HCT116 (cell line): ENCODE measurements around the gene YIPF1.

Source experiments
- ATF3 ChIP-seq: IDR thresholded peaks from 2 replicates; pipeline ENCODE4 v1.6.1; 2012
- CTCF ChIP-seq, 3 experiments: fragments of 200-600 bp in 1 of 3; sonication (generic) in 1 of 3; IDR thresholded peaks in 2 of 3; conservative IDR thresholded peaks in 1 of 3; 2 replicates each; pipeline ENCODE4 v1.5.1; 2012 to 2017; ENCODE audit warnings: low read depth in 2 of 3, low read length in 2 of 3, antibody characterized with exemption in 1 of 3, borderline replicate concordance in 1 of 3, control low read depth in 1 of 3, mild to moderate bottlenecking in 1 of 3, mixed read lengths in 1 of 3, mixed run types in 1 of 3, moderate library complexity in 1 of 3; ENCODE audit not compliant: insufficient read depth in 1 of 3

GRCh38 chr1:53842347-53842746 lies 47.2 kb downstream of the YIPF1 start:
- no peak for TF ChIP-seq ATF3
- TF ChIP-seq CTCF (IDR thresholded peaks at IDR 0.05 in 2 of 3, conservative IDR thresholded peaks at IDR 0.05 in 1 of 3; ENCODE audit: borderline replicate concordance in 1 of 3, insufficient read depth in 1 of 3, low read depth in 2 of 3, low read length in 2 of 3) = no peak
